AG04450 (cell line): Measurements from ENCODE around the gene TRRAP. TPM values are rescaled to one million over a fixed set of nuclear protein-coding genes. Genes with fewer than 3 reads are reported as not detected.

ENCODE experiments used
- CTCF ChIA-PET: fragments of 300-600, 350-600 bp; formaldehyde crosslinking; extraction: SDS; loops from one replicate; lab custom pipeline; 2022; ENCODE audit warnings: antibody characterized with exemption, inconsistent platforms; lab: Charles Lee
- POLR2A ChIA-PET: fragments of 350-600 bp; formaldehyde crosslinking; extraction: SDS; loops from one replicate; lab custom pipeline; 2021; ENCODE audit warnings: antibody characterized with exemption, inconsistent platforms; lab: Yijun Ruan, JAX
- DNase-seq: peaks from one replicate; pipeline ENCODE4 v3.0.0-alpha.2; 2011; ENCODE audit warnings: low read depth, low spot score
- H3K27ac ChIP-seq: one replicate; pipeline ENCODE4 v1.5.1; 2012; ENCODE audit warnings: low read depth, low read length, control low read depth
- H3K27me3 ChIP-seq: one replicate; pipeline ENCODE4 v1.6.0; 2012; ENCODE audit warnings: low read length; ENCODE audit not compliant: control insufficient read depth, insufficient read depth
- H3K4me3 ChIP-seq: 2 replicates; pipeline ENCODE4 v1.5.1; 2011; ENCODE audit warnings: mild to moderate bottlenecking, low read depth, low read length, control low read depth
- H3K9me3 ChIP-seq: 2 replicates; pipeline ENCODE4 v1.5.1; 2012; ENCODE audit warnings: low read length; ENCODE audit not compliant: control insufficient read depth, insufficient read depth
- polyA plus RNA-seq: library from polyadenylated mRNA; depleted of rRNA; stranded (reverse); fragments of >200 nt; gene quantifications from 2 replicates; pipeline ENCODE4 v1.2.3, GENCODE V29; 2011
- TF ChIP-seq, protein P1 (sequence below): IDR thresholded peaks from 2 replicates; pipeline ENCODE4 v1.5.1; 2011; ENCODE audit warnings: low read depth, low read length, control low read depth, inconsistent platforms

Gene TRRAP
- polyA plus RNA-seq, 1 experiment: 20.6 TPM

DNA sequence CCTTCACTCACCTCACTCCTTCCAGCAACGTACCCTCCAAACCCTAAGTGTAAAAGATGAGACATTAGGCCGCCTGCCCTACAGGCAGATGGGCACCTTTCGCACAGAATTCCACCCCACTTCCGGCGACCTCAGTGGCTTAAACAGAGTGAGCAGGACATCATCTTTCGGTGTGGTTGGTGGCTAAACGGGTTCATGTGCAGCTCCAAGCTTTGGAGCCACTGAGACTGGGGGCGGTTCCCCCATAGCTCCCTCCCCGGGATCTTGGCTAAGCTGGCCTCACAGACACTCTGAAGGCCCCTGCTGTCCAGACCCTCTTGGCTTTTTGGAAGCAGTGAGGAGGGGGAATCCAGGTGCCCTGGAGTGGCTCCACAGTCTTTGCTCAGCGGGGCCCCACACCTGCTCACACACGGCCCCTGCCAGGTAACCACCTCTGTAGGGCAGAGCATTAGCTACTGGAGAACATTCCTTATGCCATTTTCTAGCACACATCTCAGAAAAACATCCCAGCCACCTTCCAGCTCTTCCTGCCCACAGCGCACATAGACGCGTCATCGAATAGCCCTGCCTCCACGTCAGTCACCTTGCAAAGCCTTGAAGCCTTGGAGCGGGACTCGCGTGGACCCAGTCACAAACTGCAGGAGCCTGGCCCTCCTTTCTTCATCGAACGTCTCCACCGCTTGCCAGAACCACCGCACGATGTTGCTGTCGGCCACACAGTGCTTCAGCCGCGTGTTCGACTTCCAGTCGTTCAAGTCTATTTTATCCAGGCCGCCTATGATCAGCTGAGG lies 156.8 kb downstream of the TRRAP start:
- no peak overlapping the region for H3K27ac ChIP-seq
- POLR2A ChIA-PET: no interaction called here

DNA sequence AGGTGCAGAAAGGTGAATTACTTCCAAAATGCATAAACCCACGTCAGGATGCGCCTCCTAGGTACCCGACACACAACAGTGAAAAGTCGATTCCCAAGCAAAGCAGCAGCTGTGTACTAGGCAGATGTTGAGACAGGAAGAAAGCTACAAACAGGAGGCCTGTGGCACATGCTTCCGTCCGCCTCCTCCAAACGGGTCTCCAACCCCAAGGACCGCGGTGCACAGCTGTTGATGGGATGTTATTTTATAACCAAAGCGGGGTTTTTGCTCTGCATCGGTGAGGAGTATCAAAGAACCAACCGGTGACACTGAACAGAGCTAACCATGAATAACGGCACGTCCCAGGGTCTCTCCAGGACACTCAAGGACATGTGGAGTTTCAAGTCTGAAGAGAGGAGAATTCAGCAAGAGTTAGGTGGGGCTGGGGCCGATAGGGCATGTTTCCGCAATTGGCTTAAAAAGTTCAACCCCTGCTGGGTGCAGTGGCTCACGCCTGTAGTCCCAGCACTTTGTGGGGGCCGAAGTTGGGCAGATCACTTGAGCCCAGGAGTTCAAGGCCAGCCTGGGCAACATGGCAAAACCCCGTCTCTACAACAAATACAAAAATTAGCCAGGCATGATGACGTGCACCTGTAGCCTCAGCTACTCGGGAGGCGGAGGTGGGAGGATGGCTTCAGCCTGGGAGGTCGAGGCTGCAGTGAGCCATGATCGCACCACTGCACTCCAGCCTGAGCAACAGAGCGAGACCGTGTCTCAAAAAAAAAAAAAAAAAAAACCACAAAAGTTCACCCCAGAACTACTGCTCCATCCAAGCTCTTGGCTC lies 157.6 kb downstream of the TRRAP start:
- POLR2A ChIA-PET: no interaction called here
- CTCF ChIA-PET: interaction anchor here (0.5 to 1.6 kb wide), 10 partner anchors 33 to 291 kb away, joined by 3 to 13 read pairs (median 4); no protein-coding TSS in a partner anchor
- DNase-seq: no peak
- H3K9me3 ChIP-seq: no peaks in the 10 kb centered on the region
- H3K27me3 ChIP-seq: no peaks in the 10 kb centered on the region
- H3K27ac ChIP-seq: no peak overlapping the region
- TF ChIP-seq, protein P1, sequence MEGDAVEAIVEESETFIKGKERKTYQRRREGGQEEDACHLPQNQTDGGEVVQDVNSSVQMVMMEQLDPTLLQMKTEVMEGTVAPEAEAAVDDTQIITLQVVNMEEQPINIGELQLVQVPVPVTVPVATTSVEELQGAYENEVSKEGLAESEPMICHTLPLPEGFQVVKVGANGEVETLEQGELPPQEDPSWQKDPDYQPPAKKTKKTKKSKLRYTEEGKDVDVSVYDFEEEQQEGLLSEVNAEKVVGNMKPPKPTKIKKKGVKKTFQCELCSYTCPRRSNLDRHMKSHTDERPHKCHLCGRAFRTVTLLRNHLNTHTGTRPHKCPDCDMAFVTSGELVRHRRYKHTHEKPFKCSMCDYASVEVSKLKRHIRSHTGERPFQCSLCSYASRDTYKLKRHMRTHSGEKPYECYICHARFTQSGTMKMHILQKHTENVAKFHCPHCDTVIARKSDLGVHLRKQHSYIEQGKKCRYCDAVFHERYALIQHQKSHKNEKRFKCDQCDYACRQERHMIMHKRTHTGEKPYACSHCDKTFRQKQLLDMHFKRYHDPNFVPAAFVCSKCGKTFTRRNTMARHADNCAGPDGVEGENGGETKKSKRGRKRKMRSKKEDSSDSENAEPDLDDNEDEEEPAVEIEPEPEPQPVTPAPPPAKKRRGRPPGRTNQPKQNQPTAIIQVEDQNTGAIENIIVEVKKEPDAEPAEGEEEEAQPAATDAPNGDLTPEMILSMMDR: no peak
- no peak overlapping the region for H3K4me3 ChIP-seq

More for the DNA sequence above, 156.8 kb downstream of the TRRAP start:
- Histone ChIP-seq H3K27me3 (no peaks in the 10 kb centered on the region), H3K9me3 (no peaks in the 10 kb centered on the region), H3K4me3 (no peak overlapping the region)
- CTCF ChIA-PET: interaction anchor here (1.5 kb wide), 1 partner anchor 272 kb away, joined by 4 read pairs; no protein-coding TSS in a partner anchor
- DNase-seq: no peak
- TF ChIP-seq, protein P1: no peak

DNA sequence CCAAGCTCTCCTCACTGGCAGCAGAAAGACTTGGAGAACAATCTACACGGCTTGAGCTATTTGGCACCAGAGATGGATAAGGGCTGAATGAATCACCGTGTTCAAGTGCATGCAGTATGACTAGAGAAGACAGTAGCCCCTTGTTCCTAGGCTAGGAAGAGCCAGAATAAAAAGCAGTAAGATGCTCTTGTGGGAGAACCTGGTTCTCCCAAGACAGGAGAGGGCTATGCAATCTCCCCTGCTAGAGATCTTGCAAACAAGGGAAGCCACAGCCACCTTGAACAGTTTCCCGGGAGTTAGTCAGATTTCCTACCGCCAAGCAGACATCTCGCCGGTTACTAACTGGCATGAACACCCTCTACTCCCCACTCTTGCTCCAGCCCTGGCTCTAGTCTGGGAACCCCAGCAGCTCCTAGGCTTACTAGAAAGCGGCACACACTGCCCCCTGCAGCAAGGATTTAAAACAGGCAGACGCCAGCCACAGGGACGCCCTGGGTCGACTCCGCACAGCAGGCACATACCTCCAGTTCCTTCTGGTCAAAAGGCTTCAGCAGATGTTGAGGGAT lies 158.3 kb downstream of the TRRAP start:
- POLR2A ChIA-PET: no interaction called here
- CTCF ChIA-PET: interaction anchor here (0.5 to 1.6 kb wide), 12 partner anchors 15 to 290 kb away, joined by 3 to 13 read pairs (median 4); no protein-coding TSS in a partner anchor
- Histone ChIP-seq H3K27ac (no peak overlapping the region), H3K9me3 (no peaks in the 10 kb centered on the region; the same call in 1 of the 2 replicates), H3K4me3 (no peak overlapping the region), H3K27me3 (no peaks in the 10 kb centered on the region)
- DNase-seq: no peak
- TF ChIP-seq, protein P1: peak; percentile 34

DNA sequence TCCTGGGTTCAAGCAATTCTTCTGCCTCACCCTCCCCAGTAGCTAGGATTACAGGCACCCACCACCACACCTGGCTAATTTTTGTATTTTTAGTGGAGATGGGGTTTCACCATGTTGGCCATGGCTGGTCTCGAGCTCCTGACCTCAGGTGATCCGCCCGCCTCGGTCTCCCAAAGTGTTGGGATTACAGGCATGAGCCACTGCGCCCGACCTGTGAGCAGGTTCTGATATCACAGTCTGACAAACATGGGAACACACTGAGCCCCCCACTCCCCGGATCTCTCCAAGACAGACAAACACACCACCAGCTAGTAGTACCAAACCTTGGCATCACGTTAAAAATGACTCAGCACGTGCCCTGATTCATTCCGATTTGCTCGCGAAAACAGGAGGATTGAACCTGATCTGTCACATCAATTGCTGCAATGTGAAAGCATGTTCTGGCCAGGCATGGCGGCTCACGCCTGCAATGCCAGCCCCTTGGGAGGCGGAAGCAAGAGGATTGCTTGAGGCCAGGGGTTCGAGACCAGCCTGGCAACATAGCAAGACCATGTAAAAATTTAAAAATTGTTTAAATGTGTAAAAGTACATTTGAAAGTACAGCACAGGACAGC lies 159.1 kb downstream of the TRRAP start:
- Histone ChIP-seq H3K27ac (no peak overlapping the region), H3K9me3 (no peaks in the 10 kb centered on the region; the same call in 1 of the 2 replicates), H3K27me3 (no peaks in the 10 kb centered on the region), H3K4me3 (no peak overlapping the region)
- CTCF ChIA-PET: interaction anchor here (1.0 to 1.9 kb wide), 7 partner anchors 14 to 289 kb away, joined by 3 to 13 read pairs (median 4); no protein-coding TSS in a partner anchor
- POLR2A ChIA-PET: no interaction called here
- TF ChIP-seq, protein P1: no peak
- DNase-seq: no peak
